Measurements from ENCODE around the gene TBC1D5.

TBC1D5 gene

DNA sequence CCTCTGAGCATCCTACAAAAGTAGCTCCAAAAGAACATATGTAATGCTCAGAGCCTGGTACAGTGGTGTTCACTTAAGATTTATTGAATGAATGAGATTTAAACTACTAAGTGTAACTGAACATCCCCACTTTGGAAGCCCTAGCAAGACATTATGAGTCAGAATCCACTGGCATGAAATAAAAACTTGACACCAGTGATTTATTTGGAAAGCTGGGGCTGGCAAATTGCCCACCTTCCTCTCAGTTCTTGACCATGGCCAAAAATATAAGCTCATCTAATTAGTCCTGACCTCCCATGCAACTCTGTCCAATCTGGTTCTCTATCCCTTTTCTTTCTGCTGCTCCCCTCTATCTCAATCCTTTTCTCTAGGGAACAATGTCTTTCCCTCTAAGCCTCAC is 439.7 kb downstream of the TBC1D5 start:
- Histone ChIP-seq H3K9me3 (ENCODE audit: low read length) (no peaks in the 10 kb centered on the region), H3K4me1 (ENCODE audit: insufficient read depth, low read length) (no peaks in the 10 kb centered on the region), H3K36me3 (ENCODE audit: insufficient read depth, low read length) (no peaks in the 10 kb centered on the region), H3K9ac (ENCODE audit: low read length) (no peak overlapping the region), H3K4me3 (ENCODE audit: low read depth in 1 of 2, low read length in 2 of 2) (no peak overlapping the region), H3K27ac (ENCODE audit: low read depth, low read length) (no peak overlapping the region), H3K27me3 (ENCODE audit: control insufficient read depth in 1 of 2, insufficient read depth in 2 of 2, low read length in 2 of 2) (no peaks in the 10 kb centered on the region)

- no peak overlapping the region for H3K4me3 ChIP-seq (ENCODE audit: low read depth in 1 of 2, low read length in 2 of 2)
- no peaks in the 10 kb centered on the region for H3K4me1 ChIP-seq (ENCODE audit: insufficient read depth, low read length)
- no peaks in the 10 kb centered on the region for H3K9me3 ChIP-seq (ENCODE audit: low read length)
- no peak overlapping the region for H3K9ac ChIP-seq (ENCODE audit: low read length)
- H3K27ac ChIP-seq (ENCODE audit: low read depth, low read length), result no peak overlapping the region
- H3K36me3 ChIP-seq (ENCODE audit: insufficient read depth, low read length), result no peaks in the 10 kb centered on the region
- H3K27me3 ChIP-seq (ENCODE audit: control insufficient read depth in 1 of 2, insufficient read depth in 2 of 2, low read length in 2 of 2), result no peaks in the 10 kb centered on the region
Observed at GRCh38 chr3:17302170-17302569, 440.3 kb downstream of the TBC1D5 start.

DNA sequence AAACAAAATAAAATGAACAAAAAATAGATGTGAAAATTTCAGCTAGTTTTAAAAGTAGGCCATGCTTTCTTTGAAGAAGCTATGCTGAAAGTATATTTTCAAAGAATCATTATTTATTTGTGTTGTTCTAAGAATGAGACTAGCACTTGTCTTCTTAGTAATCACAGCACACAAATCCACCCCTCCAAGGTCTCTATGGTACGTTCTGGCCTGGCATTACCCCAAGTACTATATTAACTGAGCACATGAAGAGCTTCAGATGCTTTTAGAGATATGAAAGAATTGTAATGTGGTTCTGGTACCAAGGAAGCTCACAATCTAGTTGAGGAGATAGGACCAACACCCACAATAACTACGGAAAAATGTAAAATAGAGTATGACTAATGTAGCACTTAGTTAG is 441.2 kb downstream of the TBC1D5 start:
- Histone ChIP-seq H3K9ac (ENCODE audit: low read length) (no peak overlapping the region), H3K36me3 (ENCODE audit: insufficient read depth, low read length) (no peaks in the 10 kb centered on the region), H3K27me3 (ENCODE audit: control insufficient read depth in 1 of 2, insufficient read depth in 2 of 2, low read length in 2 of 2) (no peaks in the 10 kb centered on the region), H3K9me3 (ENCODE audit: low read length) (no peaks in the 10 kb centered on the region), H3K27ac (ENCODE audit: low read depth, low read length) (no peak overlapping the region), H3K4me3 (ENCODE audit: low read depth in 1 of 2, low read length in 2 of 2) (no peak overlapping the region), H3K4me1 (ENCODE audit: insufficient read depth, low read length) (no peaks in the 10 kb centered on the region)

DNA sequence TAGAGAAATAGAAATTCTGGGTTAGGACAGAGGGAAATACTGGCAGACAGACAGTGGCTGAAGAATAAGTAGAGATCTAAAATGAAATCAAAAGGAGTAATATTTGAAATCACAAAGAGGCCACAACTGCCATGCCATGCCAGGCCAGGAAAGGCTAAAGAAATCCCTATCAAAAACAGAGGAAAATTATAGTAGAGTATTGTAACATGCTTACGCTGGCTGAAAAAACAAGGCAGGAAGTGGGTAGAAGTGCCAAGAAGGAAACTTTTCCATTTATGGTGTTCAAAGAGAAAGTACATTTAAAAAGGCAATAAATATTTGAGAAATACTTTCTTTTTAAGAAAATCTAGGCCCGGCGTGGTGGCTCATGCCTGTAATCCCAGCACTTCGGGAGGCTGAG is 442.0 kb downstream of the TBC1D5 start:
- no peak overlapping the region for H3K27ac ChIP-seq (ENCODE audit: low read depth, low read length)
- no peaks in the 10 kb centered on the region for H3K9me3 ChIP-seq (ENCODE audit: low read length)
- no peak overlapping the region for H3K9ac ChIP-seq (ENCODE audit: low read length)
- H3K4me1 ChIP-seq (ENCODE audit: insufficient read depth, low read length), result no peaks in the 10 kb centered on the region
- no peaks in the 10 kb centered on the region for H3K36me3 ChIP-seq (ENCODE audit: insufficient read depth, low read length)
- H3K4me3 ChIP-seq (ENCODE audit: low read depth in 1 of 2, low read length in 2 of 2), result no peak overlapping the region
- H3K27me3 ChIP-seq (ENCODE audit: control insufficient read depth in 1 of 2, insufficient read depth in 2 of 2, low read length in 2 of 2), result no peaks in the 10 kb centered on the region

DNA sequence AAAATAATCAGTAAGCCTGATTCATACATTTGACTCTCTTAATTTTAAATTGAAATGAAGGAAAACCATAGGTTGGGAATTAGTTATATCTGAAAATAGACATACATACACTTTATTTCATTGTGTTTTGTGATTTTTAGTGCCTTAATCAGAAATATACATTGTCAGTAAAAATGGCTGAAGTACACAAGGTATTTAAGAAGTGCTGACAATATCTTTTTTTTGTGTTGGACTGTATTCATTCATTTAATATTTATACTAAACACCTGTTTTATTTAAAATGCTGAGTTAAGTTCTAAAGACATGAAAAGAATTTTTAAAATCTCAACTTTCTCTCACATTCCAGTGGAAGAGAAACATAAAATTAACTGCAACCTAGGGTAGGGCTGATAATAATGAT is 444.4 kb downstream of the TBC1D5 start:
- Histone ChIP-seq H3K4me1 (ENCODE audit: insufficient read depth, low read length) (no peaks in the 10 kb centered on the region), H3K9ac (ENCODE audit: low read length) (no peak overlapping the region), H3K27ac (ENCODE audit: low read depth, low read length) (no peak overlapping the region), H3K9me3 (ENCODE audit: low read length) (no peaks in the 10 kb centered on the region), H3K27me3 (ENCODE audit: control insufficient read depth in 1 of 2, insufficient read depth in 2 of 2, low read length in 2 of 2) (no peaks in the 10 kb centered on the region), H3K4me3 (ENCODE audit: low read depth in 1 of 2, low read length in 2 of 2) (no peak overlapping the region), H3K36me3 (ENCODE audit: insufficient read depth, low read length) (no peaks in the 10 kb centered on the region)

- Histone ChIP-seq H3K27ac (ENCODE audit: low read depth, low read length) (no peak overlapping the region), H3K4me3 (ENCODE audit: low read depth in 1 of 2, low read length in 2 of 2) (no peak overlapping the region), H3K36me3 (ENCODE audit: insufficient read depth, low read length) (no peaks in the 10 kb centered on the region), H3K9me3 (ENCODE audit: low read length) (no peaks in the 10 kb centered on the region), H3K4me1 (ENCODE audit: insufficient read depth, low read length) (no peaks in the 10 kb centered on the region), H3K27me3 (ENCODE audit: control insufficient read depth in 1 of 2, insufficient read depth in 2 of 2, low read length in 2 of 2) (no peaks in the 10 kb centered on the region), H3K9ac (ENCODE audit: low read length) (no peak overlapping the region)
Observed at GRCh38 chr3:17292556-17292955, 449.9 kb downstream of the TBC1D5 start.

GRCh38 chr3:17290894-17291293 is 451.5 kb downstream of the TBC1D5 start:
- H3K27ac ChIP-seq (ENCODE audit: low read depth, low read length), result no peak overlapping the region
- no peak overlapping the region for H3K9ac ChIP-seq (ENCODE audit: low read length)
- H3K27me3 ChIP-seq (ENCODE audit: control insufficient read depth in 1 of 2, insufficient read depth in 2 of 2, low read length in 2 of 2), result no peaks in the 10 kb centered on the region
- H3K36me3 ChIP-seq (ENCODE audit: insufficient read depth, low read length), result no peaks in the 10 kb centered on the region
- no peaks in the 10 kb centered on the region for H3K9me3 ChIP-seq (ENCODE audit: low read length)
- H3K4me1 ChIP-seq (ENCODE audit: insufficient read depth, low read length), result no peaks in the 10 kb centered on the region
- H3K4me3 ChIP-seq (ENCODE audit: low read depth in 1 of 2, low read length in 2 of 2), result no peak overlapping the region

DNA sequence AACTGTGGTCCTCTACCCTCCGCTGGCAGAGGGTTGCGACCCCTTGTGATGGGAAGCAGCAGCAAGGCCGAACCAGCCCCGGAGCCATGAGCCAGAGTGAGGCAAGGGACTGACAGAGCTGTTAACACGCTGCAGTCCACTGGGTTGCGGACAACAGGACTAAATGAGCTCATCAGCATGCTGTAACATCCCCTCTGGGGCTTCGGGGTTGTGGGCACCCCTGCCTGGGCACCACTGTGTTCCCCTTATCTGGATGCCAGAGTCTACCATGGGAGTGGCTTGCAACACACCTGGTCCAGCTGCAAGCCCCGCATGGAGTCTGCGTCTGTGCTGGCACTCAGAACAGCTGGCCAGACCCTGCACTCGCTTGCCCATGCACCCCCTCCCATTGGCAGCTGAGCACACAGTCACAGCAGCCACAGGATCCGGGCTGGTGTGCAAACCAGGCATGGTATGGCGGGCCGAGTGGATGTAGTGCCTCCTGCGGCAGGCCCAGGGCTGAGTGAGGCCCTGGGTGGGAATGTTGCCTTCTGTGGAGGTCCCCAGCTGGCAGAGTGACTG is 453.5 kb downstream of the TBC1D5 start:
- no peaks in the 10 kb centered on the region for H3K9me3 ChIP-seq (ENCODE audit: low read length)
- no peak overlapping the region for H3K27ac ChIP-seq (ENCODE audit: low read depth, low read length)
- H3K27me3 ChIP-seq (ENCODE audit: control insufficient read depth in 1 of 2, insufficient read depth in 2 of 2, low read length in 2 of 2), result no peaks in the 10 kb centered on the region
- no peaks in the 10 kb centered on the region for H3K4me1 ChIP-seq (ENCODE audit: insufficient read depth, low read length)
- no peaks in the 10 kb centered on the region for H3K36me3 ChIP-seq (ENCODE audit: insufficient read depth, low read length)
- no peak overlapping the region for H3K9ac ChIP-seq (ENCODE audit: low read length)
- no peak overlapping the region for H3K4me3 ChIP-seq (ENCODE audit: low read depth in 1 of 2, low read length in 2 of 2)

DNA sequence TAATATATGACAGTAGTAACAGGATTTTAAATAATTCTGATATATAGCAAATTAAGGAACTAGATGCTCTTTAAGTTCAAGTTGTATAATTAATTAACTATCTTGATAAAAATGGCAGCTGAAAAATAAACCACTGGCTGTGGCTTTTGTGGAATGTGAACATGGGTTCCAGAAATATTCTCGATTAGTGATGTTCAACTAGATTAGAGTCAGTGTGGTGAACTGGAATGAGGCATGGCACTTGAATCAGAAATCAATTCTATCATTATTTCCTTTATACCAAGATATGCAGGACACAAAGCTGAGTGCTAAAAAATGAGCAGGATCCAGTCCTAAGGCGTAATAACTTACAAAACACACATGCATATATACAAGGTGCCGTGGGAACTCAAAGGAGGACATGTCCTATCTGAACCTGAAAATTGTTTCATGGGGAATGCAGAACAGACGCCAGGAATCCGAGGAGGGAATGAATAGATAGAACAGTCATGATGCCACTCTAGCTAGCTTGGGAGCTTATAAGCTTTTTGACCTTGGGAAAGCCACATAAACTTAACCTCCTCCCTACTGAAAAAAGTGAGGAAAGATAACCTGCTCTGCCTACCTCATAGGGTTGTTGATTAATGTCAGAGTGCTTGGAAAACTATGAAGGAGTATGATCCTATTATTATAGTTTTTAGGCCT is 455.3 kb downstream of the TBC1D5 start:
- H3K4me1 ChIP-seq (ENCODE audit: insufficient read depth, low read length), result no peaks in the 10 kb centered on the region
- no peaks in the 10 kb centered on the region for H3K9me3 ChIP-seq (ENCODE audit: low read length)
- no peak overlapping the region for H3K27ac ChIP-seq (ENCODE audit: low read depth, low read length)
- no peak overlapping the region for H3K4me3 ChIP-seq (ENCODE audit: low read depth in 1 of 2, low read length in 2 of 2)
- no peak overlapping the region for H3K9ac ChIP-seq (ENCODE audit: low read length)
- no peaks in the 10 kb centered on the region for H3K27me3 ChIP-seq (ENCODE audit: control insufficient read depth in 1 of 2, insufficient read depth in 2 of 2, low read length in 2 of 2)
- no peaks in the 10 kb centered on the region for H3K36me3 ChIP-seq (ENCODE audit: insufficient read depth, low read length)

DNA sequence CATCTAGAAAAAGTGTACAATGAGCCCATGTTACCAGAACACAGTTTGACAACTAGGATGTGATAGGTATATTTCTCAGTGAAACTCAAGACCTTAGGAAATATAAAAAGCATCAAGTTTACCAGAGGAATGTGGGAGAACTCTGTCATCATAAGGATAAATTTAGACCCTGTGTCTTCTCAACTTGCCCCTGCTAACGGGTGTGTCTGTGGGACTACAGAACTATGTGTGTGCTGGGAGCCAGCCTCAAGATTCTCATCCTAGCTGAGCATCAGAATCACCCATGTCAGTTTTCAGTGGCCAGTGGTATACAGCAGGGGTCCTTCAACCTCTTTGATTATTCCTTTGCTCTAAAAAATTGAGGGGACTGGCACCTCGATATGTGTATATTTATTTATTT is 464.4 kb downstream of the TBC1D5 start:
- no peak overlapping the region for H3K9ac ChIP-seq (ENCODE audit: low read length)
- H3K27ac ChIP-seq (ENCODE audit: low read depth, low read length), result no peak overlapping the region
- H3K4me3 ChIP-seq (ENCODE audit: low read depth in 1 of 2, low read length in 2 of 2), result no peak overlapping the region
- no peaks in the 10 kb centered on the region for H3K4me1 ChIP-seq (ENCODE audit: insufficient read depth, low read length)
- no peaks in the 10 kb centered on the region for H3K36me3 ChIP-seq (ENCODE audit: insufficient read depth, low read length)
- H3K27me3 ChIP-seq (ENCODE audit: control insufficient read depth in 1 of 2, insufficient read depth in 2 of 2, low read length in 2 of 2), result no peaks in the 10 kb centered on the region
- no peaks in the 10 kb centered on the region for H3K9me3 ChIP-seq (ENCODE audit: low read length)

- no peaks in the 10 kb centered on the region for H3K4me1 ChIP-seq (ENCODE audit: insufficient read depth, low read length)
- no peak overlapping the region for H3K4me3 ChIP-seq (ENCODE audit: low read depth in 1 of 2, low read length in 2 of 2)
- no peaks in the 10 kb centered on the region for H3K36me3 ChIP-seq (ENCODE audit: insufficient read depth, low read length)
- H3K27ac ChIP-seq (ENCODE audit: low read depth, low read length), result no peak overlapping the region
- no peaks in the 10 kb centered on the region for H3K9me3 ChIP-seq (ENCODE audit: low read length)
- no peaks in the 10 kb centered on the region for H3K27me3 ChIP-seq (ENCODE audit: control insufficient read depth in 1 of 2, insufficient read depth in 2 of 2, low read length in 2 of 2)
- no peak overlapping the region for H3K9ac ChIP-seq (ENCODE audit: low read length)
Observed at GRCh38 chr3:17266846-17267245, 475.6 kb downstream of the TBC1D5 start.

Measured in muscle layer of colon (tissue), 2 donors.